Measurements from ENCODE around the gene ALK.

ALK gene

DNA sequence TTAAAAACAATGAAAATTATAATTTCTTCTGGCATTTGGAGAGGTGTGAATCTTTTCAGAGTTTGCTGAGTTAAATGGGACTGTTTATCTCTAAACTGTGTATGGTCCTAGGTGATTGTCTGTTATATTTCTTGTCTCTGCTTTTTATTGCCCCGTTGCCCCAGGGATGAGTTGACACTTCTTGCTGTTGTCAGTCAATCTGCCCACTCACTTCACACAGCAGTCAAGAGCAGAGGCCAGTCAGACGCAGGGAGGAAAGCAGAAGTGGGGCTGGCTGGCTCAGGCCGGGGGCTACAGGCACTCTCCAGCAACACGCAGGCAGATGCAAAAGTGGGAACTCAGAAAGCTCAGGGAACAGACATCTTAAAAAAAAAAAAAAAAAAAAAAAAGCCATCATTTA lies 441.0 kb downstream of the ALK start:
- DNase-seq: no peak

GRCh38 chr2:29479401-29479800 lies 442.0 kb downstream of the ALK start:
- no peak for DNase-seq

DNA sequence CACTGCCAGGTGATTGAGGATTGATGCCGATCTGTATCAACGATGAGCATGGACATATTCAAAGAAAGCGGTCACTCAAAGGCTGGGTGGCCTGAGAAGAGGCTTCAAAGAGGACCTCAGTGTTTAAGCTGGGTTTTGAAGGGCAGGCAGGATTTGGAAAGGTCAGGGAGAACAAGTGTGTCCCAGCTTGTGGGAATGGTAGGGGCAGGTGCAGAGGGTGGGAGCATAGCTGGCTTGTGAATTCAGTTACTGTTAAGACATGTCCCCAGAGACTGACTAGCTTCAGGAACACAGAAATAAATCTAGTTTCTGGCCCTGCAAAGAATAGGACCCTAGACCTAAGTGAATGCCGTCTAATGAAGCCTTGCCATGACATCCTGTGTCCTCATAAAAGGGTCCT lies 442.7 kb downstream of the ALK start:
- DNase-seq: no peak

DNA sequence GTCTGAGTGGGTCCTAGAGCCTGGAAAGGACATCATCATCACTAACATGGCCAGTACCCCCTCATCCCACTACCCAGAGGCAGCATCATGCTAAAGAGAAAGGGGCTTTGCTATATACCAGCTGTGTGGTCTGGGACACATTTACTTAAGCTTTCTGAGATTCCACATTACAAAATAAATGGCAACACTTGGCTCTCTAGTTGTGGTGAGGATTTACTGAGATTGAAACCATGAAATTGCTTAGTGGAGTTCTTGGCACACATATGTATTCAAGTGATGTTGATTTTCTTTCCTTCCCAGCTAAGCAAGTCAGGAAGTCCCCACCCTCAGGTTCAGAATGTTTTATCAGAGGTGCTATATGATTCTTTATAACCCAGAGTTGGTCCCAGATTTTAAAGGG lies 444.2 kb downstream of the ALK start:
- no peak for DNase-seq

- no peak for DNase-seq
Observed at GRCh38 chr2:29475499-29475898, 445.9 kb downstream of the ALK start.

- DNase-seq: no peak
Observed at GRCh38 chr2:29469961-29470360, 451.4 kb downstream of the ALK start.

GRCh38 chr2:29469516-29469915 lies 451.9 kb downstream of the ALK start:
- no peak for DNase-seq

DNA sequence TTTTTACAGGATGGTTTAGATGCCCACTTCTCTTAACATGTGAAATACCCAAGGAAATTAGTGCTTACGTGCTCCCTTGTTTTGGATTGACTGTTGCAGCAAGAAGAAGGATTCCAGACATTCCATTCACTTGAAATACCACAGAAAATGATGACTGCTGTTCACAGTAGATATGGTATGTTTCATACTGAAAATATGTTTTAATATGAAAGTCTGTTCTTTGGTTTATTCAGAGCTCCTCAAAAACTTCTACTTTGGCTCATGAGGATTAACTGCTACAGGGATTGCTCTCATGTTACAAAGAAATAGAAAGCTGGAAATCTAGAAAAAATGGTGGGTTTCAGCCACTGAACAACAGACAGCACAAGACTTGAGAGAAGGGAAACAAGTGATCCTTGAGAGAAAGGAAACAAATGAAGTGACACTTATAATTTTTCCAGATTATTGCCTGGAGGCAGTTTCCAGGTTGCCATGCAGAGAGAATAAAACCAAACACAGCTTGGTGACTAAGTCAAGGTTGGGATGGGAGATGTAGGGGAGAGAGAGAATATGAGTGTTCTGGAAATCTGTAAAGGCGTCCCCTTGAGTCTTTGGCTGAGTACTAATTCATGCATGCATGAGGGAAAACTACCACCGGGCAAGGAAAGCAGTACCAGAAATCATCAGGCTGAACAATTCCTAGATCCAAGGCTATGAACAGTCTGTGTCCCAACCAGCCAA lies 458.0 kb downstream of the ALK start:
- DNase-seq: no peak

GRCh38 chr2:29462293-29462692 lies 459.1 kb downstream of the ALK start:
- no peak for DNase-seq

GRCh38 chr2:29460190-29460589 lies 461.2 kb downstream of the ALK start:
- DNase-seq: no peak

DNA sequence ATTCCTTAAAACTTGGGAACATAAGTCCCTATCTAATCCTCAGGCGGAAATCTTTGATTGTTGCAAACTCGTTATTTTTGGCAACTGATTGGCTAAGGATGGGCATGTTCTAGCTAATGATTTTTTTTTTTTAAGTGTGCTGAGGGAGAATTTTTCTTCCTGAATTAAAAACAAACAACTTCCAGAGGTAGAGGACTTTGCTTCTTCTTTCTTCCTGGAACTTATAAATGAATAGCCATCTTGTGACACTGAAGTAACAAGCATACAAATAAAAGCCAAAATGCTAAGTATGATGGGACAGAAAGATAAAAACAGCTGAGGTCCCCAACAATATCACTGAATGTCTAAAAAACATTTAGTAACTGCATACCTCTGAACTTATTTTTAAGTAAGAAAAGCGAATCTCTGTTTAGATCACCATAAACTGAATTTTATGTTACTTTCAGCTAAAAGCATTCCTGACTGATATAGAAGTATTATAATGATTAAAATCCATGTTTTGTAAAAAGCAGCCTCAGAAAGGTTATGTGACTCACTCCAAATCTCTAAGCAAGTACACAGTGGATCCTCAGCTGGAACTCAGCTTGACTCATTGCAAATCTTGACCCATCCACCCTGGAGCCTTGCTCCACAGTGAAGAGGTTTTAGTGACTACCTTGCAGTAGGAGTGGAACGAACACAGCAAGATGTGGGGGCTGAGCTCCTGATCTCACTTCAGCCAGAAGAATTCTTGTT lies 461.8 kb downstream of the ALK start:
- no peak for DNase-seq

DNA sequence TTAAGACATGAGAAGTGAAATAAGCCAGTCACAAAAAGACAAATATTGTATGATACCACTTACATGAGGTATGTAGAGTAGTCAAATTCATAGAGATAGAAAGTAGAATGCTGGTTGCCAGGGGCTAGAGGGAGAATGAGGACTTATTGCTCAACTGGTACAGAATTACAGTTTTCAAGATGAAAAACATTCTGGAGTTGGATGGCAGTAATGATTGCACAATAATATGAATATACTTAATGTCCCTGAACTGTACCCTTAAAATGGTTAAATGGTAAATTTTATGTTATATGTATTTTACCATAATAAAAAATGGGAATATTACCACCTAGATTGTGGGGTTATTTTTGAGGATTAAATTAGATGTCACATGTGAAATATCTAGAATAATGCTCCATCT lies 465.0 kb downstream of the ALK start:
- no peak for DNase-seq

DNA sequence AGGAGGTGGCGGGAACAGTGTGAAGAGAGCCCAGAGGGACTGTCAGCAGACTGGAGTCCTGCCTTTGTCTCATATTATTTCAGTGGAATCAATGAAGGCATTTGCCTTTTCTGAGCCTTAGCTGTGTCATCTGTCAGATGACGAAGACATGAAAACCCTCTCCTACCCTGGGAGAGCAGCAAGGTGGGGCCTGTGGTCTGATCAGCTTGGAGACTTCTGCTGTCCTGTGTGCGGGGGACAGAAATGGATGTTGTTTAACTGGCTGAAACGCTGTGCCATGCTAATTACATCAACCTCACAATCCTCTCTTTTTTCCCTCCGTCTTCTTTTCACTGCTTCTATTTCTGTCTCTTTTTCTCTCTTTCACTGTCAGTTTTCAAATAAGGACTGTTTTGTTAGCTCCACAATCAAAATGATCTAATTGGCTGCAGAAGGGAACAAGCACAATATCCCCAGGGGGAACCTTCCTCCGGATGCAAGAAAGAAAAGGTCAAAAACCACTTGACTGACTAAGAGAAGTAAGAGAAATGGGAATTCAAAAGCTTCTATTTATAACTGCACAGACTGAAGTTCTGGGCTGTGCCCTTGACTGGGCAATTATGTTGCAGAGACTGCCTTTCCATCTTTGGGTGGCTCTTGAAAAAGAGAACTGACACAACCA lies 466.1 kb downstream of the ALK start:
- no peak for DNase-seq

DNA sequence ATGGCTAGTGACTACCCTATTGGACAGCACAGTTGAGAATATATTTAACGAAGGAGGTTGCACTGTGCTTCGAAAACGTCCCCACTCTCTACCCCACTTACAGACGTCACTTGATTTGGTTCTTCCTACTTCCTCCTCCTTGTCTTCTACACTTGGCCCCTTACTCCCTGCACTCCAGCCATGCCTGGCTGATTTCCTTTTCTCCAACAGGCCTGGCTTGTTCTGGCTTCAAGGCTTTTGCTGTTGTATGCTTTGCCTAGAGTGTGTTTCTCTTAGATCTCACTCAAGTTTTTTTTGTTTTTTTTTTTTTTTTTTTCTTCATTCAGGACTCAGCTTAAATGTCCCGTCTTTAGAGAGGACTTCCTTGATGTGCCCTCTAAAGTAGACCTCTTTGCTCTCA lies 469.4 kb downstream of the ALK start:
- DNase-seq: no peak

GRCh38 chr2:29450596-29451222 lies 470.7 kb downstream of the ALK start:
- DNase-seq: no peak

DNA sequence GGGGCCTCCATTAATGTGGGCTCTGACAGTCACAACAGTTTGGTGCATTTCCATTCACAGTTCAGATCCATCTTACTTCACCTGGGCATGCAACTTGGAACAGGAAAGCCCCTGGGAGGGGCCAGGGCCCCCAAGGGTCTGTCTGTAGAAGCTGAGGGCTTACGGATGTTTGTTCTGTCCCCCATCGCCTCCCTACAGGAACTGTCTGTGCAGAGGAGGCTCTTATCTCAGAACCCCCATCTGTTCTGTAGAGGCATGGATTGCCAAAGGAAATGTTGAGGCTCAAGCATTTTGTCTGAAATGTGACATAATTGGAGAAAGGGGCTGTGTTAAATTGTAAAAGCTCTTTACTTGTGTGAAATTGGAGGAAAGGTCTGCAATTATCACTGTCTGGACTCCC lies 471.9 kb downstream of the ALK start:
- DNase-seq: no peak

DNA sequence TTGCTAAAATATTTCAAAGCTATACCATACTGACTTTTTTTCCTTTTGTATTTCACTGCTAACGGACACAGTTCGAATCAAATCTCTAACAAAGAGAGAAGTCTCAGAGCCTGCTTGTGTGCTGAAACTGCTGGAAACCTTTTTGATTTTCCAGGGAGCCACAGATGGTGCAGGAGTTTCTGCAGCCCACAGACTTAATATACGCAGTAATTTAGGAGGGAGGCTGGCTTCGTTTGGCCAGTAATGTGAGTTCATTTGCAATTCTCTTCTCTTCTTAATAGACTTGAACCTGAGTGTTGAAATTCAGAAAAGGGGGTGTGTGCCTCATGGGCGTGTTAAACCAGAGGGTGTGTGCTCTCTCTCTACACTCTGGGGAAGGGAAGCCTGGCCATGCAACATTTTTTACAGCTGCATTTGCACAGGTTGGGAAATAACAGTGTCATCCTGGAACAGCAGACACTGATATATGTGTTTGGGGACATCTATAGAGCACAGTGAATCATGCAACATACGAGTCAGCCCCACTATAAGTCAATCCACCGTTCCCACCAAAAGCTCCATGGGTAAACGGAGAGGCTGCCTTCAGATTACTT lies 473.2 kb downstream of the ALK start:
- no peak for DNase-seq

DNA sequence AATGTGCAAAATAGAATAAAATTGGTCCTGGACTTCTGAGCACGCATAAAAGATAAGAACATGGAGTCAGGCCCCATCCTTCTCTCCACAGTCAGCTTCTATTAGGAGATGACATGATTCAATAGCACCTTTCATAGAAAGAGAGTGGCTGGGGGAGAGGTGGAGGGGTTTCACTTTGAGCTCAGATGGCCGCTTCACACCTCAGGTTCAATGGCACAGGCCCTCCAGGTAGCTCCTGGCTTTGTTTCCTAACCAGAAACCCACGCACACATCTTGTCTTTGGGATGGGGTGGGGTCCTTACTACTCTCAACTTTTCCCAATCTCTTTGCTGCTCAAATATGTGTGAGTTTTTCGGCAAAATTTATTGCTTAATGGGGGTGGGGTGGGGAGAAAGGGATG lies 473.9 kb downstream of the ALK start:
- DNase-seq: no peak

DNA sequence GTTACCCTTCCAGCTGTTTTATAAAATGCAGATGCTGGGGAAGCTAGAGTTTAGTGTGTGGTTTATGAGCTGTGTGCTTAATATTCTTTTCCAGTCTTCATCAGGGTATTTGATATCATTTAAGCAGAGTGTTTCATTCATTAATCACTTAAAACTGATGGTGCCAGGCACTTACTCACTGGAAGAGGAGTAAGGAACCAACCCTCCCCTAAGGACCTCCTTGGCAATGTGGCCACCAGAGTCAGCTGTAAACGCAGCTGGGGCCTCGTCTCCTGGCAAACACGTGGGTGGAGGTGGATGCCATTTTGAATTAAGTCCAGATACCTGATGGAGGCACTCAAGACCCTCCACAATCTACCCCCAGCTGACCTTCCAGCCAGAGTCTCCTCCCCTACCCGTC lies 474.5 kb downstream of the ALK start:
- DNase-seq: no peak

- no peak for DNase-seq
Observed at GRCh38 chr2:29444150-29444549, 477.2 kb downstream of the ALK start.

DNA sequence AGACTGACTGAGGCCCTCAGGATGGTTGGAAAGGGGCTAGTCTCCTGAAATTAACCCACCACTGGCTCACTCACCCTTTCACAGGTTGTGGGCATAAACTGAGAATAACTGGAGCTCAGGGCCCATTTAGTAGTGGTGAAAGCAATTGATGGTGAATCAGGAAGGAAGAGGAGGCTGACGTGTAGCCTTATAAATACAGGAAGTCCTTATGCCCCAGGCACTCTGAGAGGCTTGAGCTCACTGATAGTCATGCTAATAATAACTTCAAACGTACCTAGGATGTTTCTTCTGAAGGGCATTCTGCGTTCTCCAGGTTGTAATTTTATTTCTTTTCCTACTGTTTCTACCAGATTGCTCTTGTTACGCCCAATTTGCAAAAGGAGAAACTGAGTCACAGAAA lies 477.8 kb downstream of the ALK start:
- no peak for DNase-seq

GRCh38 chr2:29443151-29443550 lies 478.2 kb downstream of the ALK start:
- no peak for DNase-seq

DNA sequence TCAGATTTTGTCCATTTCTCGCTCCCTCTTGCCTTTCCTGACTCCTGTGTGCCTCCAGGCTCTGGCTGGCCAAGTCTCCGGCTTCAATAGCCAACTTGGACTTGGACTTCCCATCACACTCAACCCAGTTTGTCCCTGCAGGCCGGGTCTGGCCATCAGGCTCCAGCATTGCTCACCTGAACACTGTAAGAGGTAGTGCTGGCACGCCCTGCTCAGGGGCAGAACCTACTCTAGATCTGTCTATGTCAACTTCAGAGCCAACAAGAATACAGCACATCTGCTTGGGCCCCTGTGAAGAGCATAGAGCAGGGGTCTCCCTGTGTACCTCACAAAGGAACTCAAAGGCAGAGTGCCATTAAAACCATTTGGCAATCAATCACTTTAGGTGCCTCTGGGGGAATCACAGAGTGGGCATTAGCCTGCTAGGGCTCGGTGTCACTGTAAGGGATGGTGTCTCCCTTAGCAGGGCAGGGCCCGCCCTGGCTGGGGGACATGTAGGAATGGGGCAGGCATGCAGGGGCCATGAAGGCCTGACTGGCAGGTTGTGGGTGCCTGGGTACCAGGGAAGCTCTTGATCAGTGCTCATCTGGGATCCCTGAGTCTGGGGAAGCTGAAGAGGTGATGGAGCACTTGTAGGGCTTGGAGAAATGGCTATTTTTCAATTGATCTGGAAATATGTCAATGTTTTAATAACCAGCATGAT lies 480.3 kb downstream of the ALK start:
- no peak for DNase-seq

Data from effector CD4-positive, alpha-beta T cell (primary cell).